ENCODE data around the gene SFXN3.
"Not testable (repeated sequence)": the region's sequence is repeated elsewhere in the genome, so short reads cannot be mapped to it uniquely, and the experiment has no call there.

SFXN3 gene

GRCh38 chr10:101015582-101015973, 15.5 kb upstream of the SFXN3 start:
- no peak for DNase-seq (ENCODE audit: low read depth in 2 of 2)

GRCh38 chr10:101016814-101017213, 14.2 kb upstream of the SFXN3 start:
- no peak for DNase-seq (ENCODE audit: low read depth in 2 of 2)

- no peak for DNase-seq (ENCODE audit: low read depth in 2 of 2)
Observed at GRCh38 chr10:101018118-101018599, 12.9 kb upstream of the SFXN3 start.

- peak; percentile 81 to 87 for DNase-seq (ENCODE audit: low read depth in 2 of 2)
Observed at GRCh38 chr10:101018600-101019439, 12.2 kb upstream of the SFXN3 start.

- no peak for DNase-seq (ENCODE audit: low read depth in 2 of 2)
Observed at GRCh38 chr10:101019440-101019703, 11.7 kb upstream of the SFXN3 start.

- no peak for DNase-seq (ENCODE audit: low read depth in 2 of 2)
Observed at GRCh38 chr10:101020427-101021075, 10.5 kb upstream of the SFXN3 start.

- DNase-seq (ENCODE audit: low read depth in 2 of 2) = no peak
Observed at GRCh38 chr10:101021239-101021638, 9.8 kb upstream of the SFXN3 start.

- DNase-seq (ENCODE audit: low read depth in 2 of 2) = no peak
Observed at GRCh38 chr10:101021692-101022251, 9.3 kb upstream of the SFXN3 start.

- no peak for DNase-seq (ENCODE audit: low read depth in 2 of 2)
Observed at GRCh38 chr10:101022967-101023705, 7.9 kb upstream of the SFXN3 start.

GRCh38 chr10:101027106-101027720, 3.8 kb upstream of the SFXN3 start:
- DNase-seq (ENCODE audit: low read depth in 2 of 2) = no peak

- DNase-seq (ENCODE audit: low read depth in 2 of 2) = no peak
Observed at GRCh38 chr10:101028446-101029337, 2.3 kb upstream of the SFXN3 start.

- no peak for DNase-seq (ENCODE audit: low read depth in 2 of 2)
Observed at GRCh38 chr10:101029520-101030295, 1.3 kb upstream of the SFXN3 start.

- DNase-seq (ENCODE audit: low read depth in 2 of 2) = no peak
Observed at GRCh38 chr10:101030496-101031127, 422 bp upstream of the SFXN3 start.

- DNase-seq (ENCODE audit: low read depth in 2 of 2) = peak; percentile 57 to 60
Observed at GRCh38 chr10:101031796-101032636, 982 bp downstream of the SFXN3 start.

- peak in 1 of 2 donors; percentile 48 for DNase-seq (ENCODE audit: low read depth in 2 of 2)
Observed at GRCh38 chr10:101032637-101033224, 1.7 kb downstream of the SFXN3 start.

- DNase-seq (ENCODE audit: low read depth in 2 of 2) = no peak
Observed at GRCh38 chr10:101033276-101033675, 2.2 kb downstream of the SFXN3 start.

- DNase-seq (ENCODE audit: low read depth in 2 of 2) = not testable (repeated sequence)
Observed at GRCh38 chr10:101034404-101034803, 3.4 kb downstream of the SFXN3 start.

- no peak for DNase-seq (ENCODE audit: low read depth in 2 of 2)
Observed at GRCh38 chr10:101035314-101035713, 4.3 kb downstream of the SFXN3 start.
